HEK293T (cell line): Measurements from ENCODE around the gene SUPT7L.

ENCODE experiments used
- BHLHE40 ChIP-seq: fragments of 450-650 bp; IDR thresholded peaks from 2 replicates; pipeline ENCODE4 v1.6.1; 2016; ENCODE audit warnings: mild to moderate bottlenecking, moderate library complexity, borderline replicate concordance
- ELF4 ChIP-seq: fragments of 450-650 bp; IDR thresholded peaks from 2 replicates; pipeline ENCODE4 v1.6.1; 2017; ENCODE audit warnings: antibody characterized with exemption
- FOXA1 ChIP-seq: fragments of 450-650 bp; IDR thresholded peaks from 2 replicates; pipeline ENCODE4 v1.6.1; 2016; ENCODE audit warnings: mild to moderate bottlenecking
- FOXK2 ChIP-seq: fragments of 450-650 bp; IDR thresholded peaks from 2 replicates; pipeline ENCODE4 v1.6.1; 2016; ENCODE audit warnings: mild to moderate bottlenecking
- FOXM1 ChIP-seq: fragments of 450-650 bp; IDR thresholded peaks from 2 replicates; pipeline ENCODE4 v1.6.1; 2017; ENCODE audit warnings: mild to moderate bottlenecking, borderline replicate concordance
- HDGF ChIP-seq: fragments of 450-650 bp; IDR thresholded peaks from 2 replicates; pipeline ENCODE4 v1.6.1; 2017; ENCODE audit warnings: antibody characterized with exemption, borderline replicate concordance
- L3MBTL2 ChIP-seq: fragments of 450-650 bp; conservative IDR thresholded peaks from 2 replicates; pipeline ENCODE4 v1.6.1; 2016; ENCODE audit warnings: mild to moderate bottlenecking
- LEF1 ChIP-seq: fragments of 450-650 bp; IDR thresholded peaks from 2 replicates; pipeline ENCODE4 v1.6.1; 2017; ENCODE audit warnings: mild to moderate bottlenecking, borderline replicate concordance
- NFRKB ChIP-seq: fragments of 450-650 bp; IDR thresholded peaks from 2 replicates; pipeline ENCODE4 v1.6.1; 2016; ENCODE audit warnings: mild to moderate bottlenecking, moderate library complexity
- PKNOX1 ChIP-seq: fragments of 450-650 bp; IDR thresholded peaks from 2 replicates; pipeline ENCODE4 v1.6.1; 2016
- SP1 ChIP-seq: fragments of 450-650 bp; IDR thresholded peaks from 2 replicates; pipeline ENCODE4 v1.6.1; 2017
- SUZ12 ChIP-seq: fragments of 450-650 bp; IDR thresholded peaks from 2 replicates; pipeline ENCODE4 v1.6.1; 2016; ENCODE audit warnings: mild to moderate bottlenecking
- TARDBP ChIP-seq: fragments of 450-650 bp; IDR thresholded peaks from 2 replicates; pipeline ENCODE4 v1.6.1; 2016
- ZNF384 ChIP-seq: fragments of 450-650 bp; IDR thresholded peaks from 2 replicates; pipeline ENCODE4 v1.6.1; 2016

- no peak for TF ChIP-seq FOXK2
- TF ChIP-seq HDGF, result no peak
- no peak for TF ChIP-seq FOXA1
- TF ChIP-seq ELF4, result no peak
- no peak for TF ChIP-seq TARDBP
- TF ChIP-seq BHLHE40, result no peak
- no peak for TF ChIP-seq PKNOX1
- no peak for TF ChIP-seq SUZ12
- TF ChIP-seq NFRKB, result no peak
- TF ChIP-seq SP1, result no peak
- TF ChIP-seq FOXM1, result no peak
- no peak for TF ChIP-seq ZNF384
- no peak for TF ChIP-seq LEF1
- TF ChIP-seq L3MBTL2, result no peak
These were observed 9.5 kb upstream of the SUPT7L start for GRCh38 chr2:27672723-27673486.
